Natural killer cell (primary cell): ENCODE results near the gene SMG5. TPM values are rescaled to one million over a fixed set of nuclear protein-coding genes. Genes with fewer than 3 reads are reported as not detected.

Experiments used
- ATAC-seq, 3 donors: fragments of 150-1000 bp in 2 of 3; fragments of 200-7000 bp in 1 of 3; cut with Tn5 transposase; 1 replicate in 1 of 3; 2 replicates in 2 of 3; pipeline ENCODE4 v1.10.0; 2021; ENCODE audit warnings: mild to moderate bottlenecking in 2 of 3, moderate library complexity in 2 of 3
- DNase-seq, 2 donors: peaks; one replicate each; pipeline versions ENCODE4 v3.0.0 to v3.0.0-alpha.2; 2013 to 2021; ENCODE audit warnings: mixed read lengths in 1 of 2
- H3K27ac ChIP-seq: one replicate; pipeline ENCODE4 v1.5.1; 2013; ENCODE audit warnings: mild to moderate bottlenecking, low read length
- H3K27me3 ChIP-seq: one replicate; pipeline ENCODE4 v1.6.1; 2013; ENCODE audit warnings: low read length; ENCODE audit not compliant: control insufficient read depth, insufficient read depth
- H3K36me3 ChIP-seq: one replicate; pipeline ENCODE4 v1.6.1; 2013; ENCODE audit warnings: low read length; ENCODE audit not compliant: control insufficient read depth, insufficient read depth
- H3K4me1 ChIP-seq: one replicate; pipeline ENCODE4 v1.6.1; 2013; ENCODE audit warnings: low read length; ENCODE audit not compliant: control insufficient read depth, insufficient read depth
- H3K4me3 ChIP-seq: one replicate; pipeline ENCODE4 v1.5.1; 2013; ENCODE audit warnings: low read length
- H3K9me3 ChIP-seq: one replicate; pipeline ENCODE4 v1.6.1; 2013; ENCODE audit warnings: low read length; ENCODE audit not compliant: control insufficient read depth, insufficient read depth
- H3K27ac Mint-ChIP-seq, 2 donors: one replicate each; pipeline ENCODE4 v1.8.0; 2022; ENCODE audit warnings: mild to moderate bottlenecking in 2 of 2, mixed read lengths in 2 of 2, moderate library complexity in 1 of 2
- H3K27me3 Mint-ChIP-seq, 2 donors: one replicate each; pipeline ENCODE4 v1.8.0; 2022; ENCODE audit warnings: low read depth in 2 of 2, mixed read lengths in 2 of 2
- H3K36me3 Mint-ChIP-seq: one replicate; pipeline ENCODE4 v1.8.0; 2022; ENCODE audit warnings: mixed read lengths
- H3K4me1 Mint-ChIP-seq, 2 donors: one replicate each; pipeline ENCODE4 v1.8.0; 2022; ENCODE audit warnings: mixed read lengths in 2 of 2
- H3K4me3 Mint-ChIP-seq: one replicate; pipeline ENCODE4 v1.8.0; 2022; ENCODE audit warnings: mild to moderate bottlenecking, moderate library complexity, mixed read lengths
- H3K9me3 Mint-ChIP-seq, 2 donors: one replicate each; pipeline ENCODE4 v1.8.0; 2022; ENCODE audit warnings: mixed read lengths in 2 of 2
- WGBS: methylation state at CpG from one replicate; pipeline ENCODE4 v1.1.7; 2013; ENCODE audit warnings: missing lambda C conversion rate; ENCODE audit not compliant: insufficient coverage; 5-methylcytosine and 5-hydroxymethylcytosine counted together
- intact Hi-C: fragments of 100-400 bp; cut with micrococcal nuclease; formaldehyde crosslinking; loops from one replicate; pipeline ENCODE4 v1.14.2; 2022
- total RNA-seq, 4 donors: library from RNA; stranded (reverse); fragments of 120-200 nt in 1 of 4; gene quantifications; one replicate each; pipeline versions ENCODE4 v1.2.3 to v1.2.4, GENCODE V29; 2013 to 2022
- TF ChIP-seq, protein P1 (sequence below): fragments of 200-600 bp; IDR thresholded peaks from one replicate; pipeline ENCODE4 v1.8.0; 2022; ENCODE audit warnings: antibody characterized with exemption

Gene SMG5
- total RNA-seq, 3 donors from 2014 or later (not counting 1 experiment from before 2014, with no cell fraction given), result 76.7 to 93.9 (median 87.6) TPM

GRCh38 chr1:156303241-156303640 lies 20.6 kb upstream of the SMG5 start:
- TF ChIP-seq, protein P1, sequence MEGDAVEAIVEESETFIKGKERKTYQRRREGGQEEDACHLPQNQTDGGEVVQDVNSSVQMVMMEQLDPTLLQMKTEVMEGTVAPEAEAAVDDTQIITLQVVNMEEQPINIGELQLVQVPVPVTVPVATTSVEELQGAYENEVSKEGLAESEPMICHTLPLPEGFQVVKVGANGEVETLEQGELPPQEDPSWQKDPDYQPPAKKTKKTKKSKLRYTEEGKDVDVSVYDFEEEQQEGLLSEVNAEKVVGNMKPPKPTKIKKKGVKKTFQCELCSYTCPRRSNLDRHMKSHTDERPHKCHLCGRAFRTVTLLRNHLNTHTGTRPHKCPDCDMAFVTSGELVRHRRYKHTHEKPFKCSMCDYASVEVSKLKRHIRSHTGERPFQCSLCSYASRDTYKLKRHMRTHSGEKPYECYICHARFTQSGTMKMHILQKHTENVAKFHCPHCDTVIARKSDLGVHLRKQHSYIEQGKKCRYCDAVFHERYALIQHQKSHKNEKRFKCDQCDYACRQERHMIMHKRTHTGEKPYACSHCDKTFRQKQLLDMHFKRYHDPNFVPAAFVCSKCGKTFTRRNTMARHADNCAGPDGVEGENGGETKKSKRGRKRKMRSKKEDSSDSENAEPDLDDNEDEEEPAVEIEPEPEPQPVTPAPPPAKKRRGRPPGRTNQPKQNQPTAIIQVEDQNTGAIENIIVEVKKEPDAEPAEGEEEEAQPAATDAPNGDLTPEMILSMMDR, result no peak
- ATAC-seq (no peak), DNase-seq (no peak)
- Mint-ChIP-seq H3K27me3 (no peaks in the 10 kb centered on the region), H3K9me3 (no peaks in the 10 kb centered on the region), H3K36me3 (peaks cover 5% of the 10 kb centered on the region), H3K4me1 (no peaks in the 10 kb centered on the region), H3K27ac (no peak overlapping the region), H3K4me3 (no peak overlapping the region)
- Histone ChIP-seq H3K9me3 (no peaks in the 10 kb centered on the region), H3K27ac (no peak overlapping the region), H3K27me3 (no peaks in the 10 kb centered on the region), H3K36me3 (peaks cover 7% of the 10 kb centered on the region), H3K4me1 (no peaks in the 10 kb centered on the region), H3K4me3 (no peak overlapping the region)
- intact Hi-C loops, result no loop called here
- WGBS, result 97% methylated on average over 3 of the region's 4 CpGs

DNA sequence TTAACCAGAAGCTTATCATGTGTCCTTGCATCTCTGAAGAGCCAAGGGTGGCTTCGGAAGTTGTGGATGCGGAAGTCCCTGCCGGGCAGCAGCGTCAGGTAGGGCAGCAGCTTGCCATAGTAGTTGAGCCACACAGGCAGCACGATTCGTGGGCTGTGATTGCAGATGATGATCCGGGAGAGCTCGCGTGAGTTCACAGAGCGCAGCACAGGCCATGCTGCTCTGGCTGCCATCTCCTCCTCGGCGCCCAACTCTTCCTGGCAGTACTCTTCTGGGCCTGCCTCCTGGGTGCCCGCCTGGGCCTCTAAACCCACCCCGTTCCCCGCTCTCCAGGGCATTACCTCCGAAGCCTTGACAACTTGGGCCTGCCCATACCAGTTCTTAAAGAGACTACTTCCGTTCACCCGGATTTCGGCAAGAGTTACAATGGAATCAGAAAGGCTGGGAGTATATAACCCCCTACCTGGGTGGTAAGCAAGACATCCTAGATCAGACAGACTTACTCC lies 16.3 kb upstream of the SMG5 start, which contains the start of gene VHLL:
Gene VHLL, minus strand, starts transcription at position 456 of the 506 bp plus-strand sequence. Its CDS starts 118 bp downstream, at position 338.
- ATAC-seq, result no peak
- H3K9me3 ChIP-seq, result no peaks in the 10 kb centered on the region
- H3K27ac ChIP-seq, result no peak within 1 kb of the TSS
- DNase-seq, result no peak
- Mint-ChIP-seq H3K4me3 (no peak within 1 kb of the TSS), H3K27me3 (no peaks in the 10 kb centered on the region), H3K9me3 (no peaks in the 10 kb centered on the region), H3K4me1 (peaks cover 6 to 20% of the 10 kb centered on the region in 2 donors), H3K36me3 (no peaks in the 10 kb centered on the region), H3K27ac (no peak within 1 kb of the TSS)
- WGBS, result 96% methylated on average over 19 of the region's 19 CpGs
- no peaks in the 10 kb centered on the region for H3K36me3 ChIP-seq
- intact Hi-C loops, result no loop called here
- H3K4me1 ChIP-seq, result peaks cover 12% of the 10 kb centered on the region
- no peak within 1 kb of the TSS for H3K4me3 ChIP-seq
- no peaks in the 10 kb centered on the region for H3K27me3 ChIP-seq
- TF ChIP-seq, protein P1, result no peak

GRCh38 chr1:156295391-156295947 lies 12.8 kb upstream of the SMG5 start, which contains the start of gene GLMP:
Gene GLMP (minus strand): TSS chr1:156295679. CDS start chr1:156295645, 34 bp downstream.
- WGBS, result under 1% methylated on average over 16 of the region's 17 CpGs
- no peaks in the 10 kb centered on the region for H3K27me3 Mint-ChIP-seq
- no peak within 1 kb of the TSS for H3K27ac ChIP-seq
- H3K4me3 ChIP-seq, result peak within 1 kb of the TSS; percentile 56
- TF ChIP-seq, protein P1, result no peak
- no peaks in the 10 kb centered on the region for H3K9me3 Mint-ChIP-seq
- H3K36me3 Mint-ChIP-seq, result no peaks in the 10 kb centered on the region
- H3K4me1 ChIP-seq, result peaks cover 24% of the 10 kb centered on the region
- ATAC-seq (peak; percentile 67 to 76 (median 76)), DNase-seq (peak; percentile 49 to 79)
- intact Hi-C loops, result no loop called here
- H3K27me3 ChIP-seq, result no peaks in the 10 kb centered on the region
- peak within 1 kb of the TSS in 1 of 2 donors; percentile 81 for H3K27ac Mint-ChIP-seq
- H3K4me3 Mint-ChIP-seq, result peak within 1 kb of the TSS; percentile 85
- H3K36me3 ChIP-seq, result no peaks in the 10 kb centered on the region
- H3K9me3 ChIP-seq, result no peaks in the 10 kb centered on the region
- H3K4me1 Mint-ChIP-seq, result peaks cover 6 to 32% of the 10 kb centered on the region in 2 donors
